OCI-M2 (cell line): ENCODE measurements around the gene UPK1B.

ENCODE experiments used
- DNase-seq: peaks from one replicate; lab custom pipeline; 2025; ENCODE audit not compliant: unreplicated experiment; lab: John Stamatoyannopoulos, UW

Gene UPK1B

DNA sequence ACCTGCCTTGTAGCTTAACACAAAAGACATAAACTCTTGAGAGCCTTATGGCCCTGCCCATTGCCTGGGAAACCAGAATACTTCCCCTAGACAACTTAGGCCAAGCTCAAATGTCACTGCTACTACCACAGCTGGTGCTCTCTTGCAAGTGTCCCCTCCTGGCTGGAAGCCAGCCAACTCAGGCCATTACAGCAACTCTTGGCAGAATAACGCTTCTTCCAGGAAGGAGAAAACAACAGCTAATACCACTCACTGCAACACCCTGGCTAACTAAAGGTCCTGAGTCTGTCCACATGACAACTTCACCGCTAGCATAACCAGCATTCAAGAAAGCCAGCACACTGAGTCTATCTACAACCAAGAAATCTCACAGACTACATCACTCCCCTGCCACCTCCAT lies 72.4 kb downstream of the UPK1B start:
- DNase-seq, result no peak
